ENCODE measurements around the gene ZFC3H1. TPM values are rescaled to one million over a fixed set of nuclear protein-coding genes. Genes with fewer than 3 reads are reported as not detected.

The ZFC3H1 gene
- total RNA-seq, 1 donor from 2014 or later: 37.9 TPM

DNA sequence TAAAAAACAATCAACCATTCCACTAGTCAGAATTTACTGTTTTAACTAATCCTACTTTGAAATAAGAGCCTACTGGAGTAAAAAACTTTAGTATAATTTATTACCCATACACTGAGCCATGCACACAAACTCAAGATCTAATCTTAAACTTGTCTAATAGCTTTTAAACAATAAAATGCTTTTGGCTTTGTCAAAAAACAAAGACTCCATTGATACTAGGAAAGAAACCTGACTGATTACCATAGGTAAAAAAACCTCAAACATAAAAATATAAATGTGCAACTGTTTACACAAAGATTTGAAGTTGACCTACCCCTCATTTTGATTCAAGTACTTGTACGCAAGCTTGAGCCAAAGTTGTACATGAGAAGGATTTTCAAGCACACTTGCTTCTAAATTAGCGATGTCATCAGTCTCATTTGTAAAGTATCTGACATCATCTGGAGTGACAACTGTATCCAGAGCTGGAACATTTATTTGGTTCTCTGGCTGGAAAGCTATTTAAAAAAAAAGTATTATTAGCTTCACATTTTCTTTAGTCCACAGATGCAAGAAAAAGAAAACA is 36.1 kb downstream of the ZFC3H1 start:
- no peaks in the 10 kb centered on the region for H3K9me3 Mint-ChIP-seq
- no peaks in the 10 kb centered on the region for H4K20me1 ChIP-seq (ENCODE audit: low read depth)
- H3K4me3 Mint-ChIP-seq: no peak overlapping the region
- H3K36me3 Mint-ChIP-seq: peaks cover 34% of the 10 kb centered on the region
- no peak overlapping the region for H3K4me2 ChIP-seq
- no peak overlapping the region for H3K9ac ChIP-seq
- no peak overlapping the region for H3K27ac Mint-ChIP-seq
- H3K4me3 ChIP-seq: no peak overlapping the region
- peaks cover 52% of the 10 kb centered on the region for H3K36me3 ChIP-seq
- no peaks in the 10 kb centered on the region for H3F3A ChIP-seq (ENCODE audit: low read depth)
- no peaks in the 10 kb centered on the region for H3K9me3 ChIP-seq (ENCODE audit: low read depth)
- DNase-seq (ENCODE audit: low spot score): no peak
- H3K27ac ChIP-seq: no peak overlapping the region
- H3K4me1 Mint-ChIP-seq: no peaks in the 10 kb centered on the region
- no peaks in the 10 kb centered on the region for H3K27me3 ChIP-seq
- H3K4me1 ChIP-seq: no peaks in the 10 kb centered on the region
- TF ChIP-seq EZH2 (IDR thresholded peaks at IDR 0.05): no peak
- TF ChIP-seq EZH2phosphoT487 (IDR thresholded peaks at IDR 0.05): no peak
- TF ChIP-seq, protein P1, sequence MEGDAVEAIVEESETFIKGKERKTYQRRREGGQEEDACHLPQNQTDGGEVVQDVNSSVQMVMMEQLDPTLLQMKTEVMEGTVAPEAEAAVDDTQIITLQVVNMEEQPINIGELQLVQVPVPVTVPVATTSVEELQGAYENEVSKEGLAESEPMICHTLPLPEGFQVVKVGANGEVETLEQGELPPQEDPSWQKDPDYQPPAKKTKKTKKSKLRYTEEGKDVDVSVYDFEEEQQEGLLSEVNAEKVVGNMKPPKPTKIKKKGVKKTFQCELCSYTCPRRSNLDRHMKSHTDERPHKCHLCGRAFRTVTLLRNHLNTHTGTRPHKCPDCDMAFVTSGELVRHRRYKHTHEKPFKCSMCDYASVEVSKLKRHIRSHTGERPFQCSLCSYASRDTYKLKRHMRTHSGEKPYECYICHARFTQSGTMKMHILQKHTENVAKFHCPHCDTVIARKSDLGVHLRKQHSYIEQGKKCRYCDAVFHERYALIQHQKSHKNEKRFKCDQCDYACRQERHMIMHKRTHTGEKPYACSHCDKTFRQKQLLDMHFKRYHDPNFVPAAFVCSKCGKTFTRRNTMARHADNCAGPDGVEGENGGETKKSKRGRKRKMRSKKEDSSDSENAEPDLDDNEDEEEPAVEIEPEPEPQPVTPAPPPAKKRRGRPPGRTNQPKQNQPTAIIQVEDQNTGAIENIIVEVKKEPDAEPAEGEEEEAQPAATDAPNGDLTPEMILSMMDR (IDR thresholded peaks at IDR 0.05): no peak
- no peaks in the 10 kb centered on the region for H3K79me2 ChIP-seq (ENCODE audit: low read depth)
- H2AFZ ChIP-seq (replicated peaks): no peak overlapping the region
- H3K27me3 Mint-ChIP-seq (ENCODE audit: insufficient read depth, low read depth): no peaks in the 10 kb centered on the region

DNA sequence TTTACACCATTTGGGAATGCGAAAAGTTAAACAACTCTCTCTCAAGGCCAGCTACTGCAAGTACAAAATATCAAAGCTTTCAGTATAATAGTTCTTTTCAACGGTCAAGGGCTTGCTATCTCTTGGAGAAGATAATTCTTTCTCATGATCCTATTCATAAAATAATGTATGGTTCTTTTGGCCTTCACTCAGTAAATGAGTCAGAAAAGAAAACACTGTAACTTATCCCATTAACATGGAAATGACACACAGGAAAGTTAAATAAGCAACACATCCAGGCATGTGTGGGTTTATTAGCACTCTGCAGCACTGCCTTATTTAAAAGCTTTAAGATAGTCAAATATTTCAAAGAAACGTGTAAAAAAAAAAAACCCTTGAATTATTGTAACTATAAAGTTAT is 36.9 kb downstream of the ZFC3H1 start:
- Mint-ChIP-seq H3K27ac (no peak overlapping the region), H3K27me3 (ENCODE audit: insufficient read depth, low read depth) (no peaks in the 10 kb centered on the region), H3K4me1 (no peaks in the 10 kb centered on the region), H3K9me3 (no peaks in the 10 kb centered on the region), H3K4me3 (no peak overlapping the region), H3K36me3 (peaks cover 37% of the 10 kb centered on the region)
- H2AFZ ChIP-seq (replicated peaks): no peak overlapping the region
- peaks cover 46% of the 10 kb centered on the region for H3K36me3 ChIP-seq
- H3K4me3 ChIP-seq: no peak overlapping the region
- no peaks in the 10 kb centered on the region for H3K79me2 ChIP-seq (ENCODE audit: low read depth)
- no peak overlapping the region for H3K27ac ChIP-seq
- H3K9ac ChIP-seq: no peak overlapping the region
- H3K9me3 ChIP-seq (ENCODE audit: low read depth): no peaks in the 10 kb centered on the region
- H3K4me1 ChIP-seq: no peaks in the 10 kb centered on the region
- no peak overlapping the region for H3K4me2 ChIP-seq
- no peak for TF ChIP-seq EZH2 (IDR thresholded peaks at IDR 0.05)
- TF ChIP-seq, protein P1 (IDR thresholded peaks at IDR 0.05): no peak
- TF ChIP-seq EZH2phosphoT487 (IDR thresholded peaks at IDR 0.05): no peak
- DNase-seq (ENCODE audit: low spot score): no peak
- no peaks in the 10 kb centered on the region for H3K27me3 ChIP-seq
- no peaks in the 10 kb centered on the region for H4K20me1 ChIP-seq (ENCODE audit: low read depth)
- no peaks in the 10 kb centered on the region for H3F3A ChIP-seq (ENCODE audit: low read depth)

DNA sequence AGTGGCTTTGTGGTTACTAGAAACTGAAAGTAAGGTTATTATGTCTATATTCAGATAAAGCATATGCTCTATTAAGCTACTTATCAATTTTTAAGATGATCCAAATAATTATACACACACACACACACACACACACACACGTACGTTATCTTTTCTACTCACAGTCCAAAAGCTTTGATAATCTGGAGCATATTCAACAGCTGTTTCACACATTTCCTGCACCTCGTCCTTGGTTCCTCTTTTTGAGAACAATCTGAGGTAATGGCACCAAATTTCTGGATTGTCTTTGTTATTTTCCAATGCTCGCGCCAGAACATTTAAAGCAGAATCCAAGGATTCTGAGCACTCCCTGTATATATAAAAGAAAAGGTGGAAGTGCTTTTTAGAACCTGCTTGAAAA is 37.5 kb downstream of the ZFC3H1 start:
- H3K27ac Mint-ChIP-seq: no peak overlapping the region
- no peaks in the 10 kb centered on the region for H3K27me3 ChIP-seq
- no peaks in the 10 kb centered on the region for H3K4me1 Mint-ChIP-seq

More for the DNA sequence above, 37.5 kb downstream of the ZFC3H1 start:
- Histone ChIP-seq H3K36me3 (peaks cover 43% of the 10 kb centered on the region), H3K4me1 (no peaks in the 10 kb centered on the region), H2AFZ (replicated peaks) (no peak overlapping the region), H3K4me2 (no peak overlapping the region), H3F3A (ENCODE audit: low read depth) (no peaks in the 10 kb centered on the region), H3K27ac (no peak overlapping the region), H3K79me2 (ENCODE audit: low read depth) (no peaks in the 10 kb centered on the region), H4K20me1 (ENCODE audit: low read depth) (no peaks in the 10 kb centered on the region), H3K9ac (no peak overlapping the region), H3K4me3 (no peak overlapping the region), H3K9me3 (ENCODE audit: low read depth) (no peaks in the 10 kb centered on the region)
- DNase-seq (ENCODE audit: low spot score): no peak
- Mint-ChIP-seq H3K4me3 (no peak overlapping the region), H3K9me3 (no peaks in the 10 kb centered on the region), H3K27me3 (ENCODE audit: insufficient read depth, low read depth) (no peaks in the 10 kb centered on the region), H3K36me3 (peaks cover 41% of the 10 kb centered on the region)
- TF ChIP-seq EZH2phosphoT487 (IDR thresholded peaks at IDR 0.05) (no peak), EZH2 (IDR thresholded peaks at IDR 0.05) (no peak)
- TF ChIP-seq, protein P1 (IDR thresholded peaks at IDR 0.05): no peak
